ENCODE data around the gene SIM1. TPM values are rescaled to one million over a fixed set of nuclear protein-coding genes. Genes with fewer than 3 reads are reported as not detected.

The SIM1 gene
- total RNA-seq, 1 experiment from 2014 or later: not detected

DNA sequence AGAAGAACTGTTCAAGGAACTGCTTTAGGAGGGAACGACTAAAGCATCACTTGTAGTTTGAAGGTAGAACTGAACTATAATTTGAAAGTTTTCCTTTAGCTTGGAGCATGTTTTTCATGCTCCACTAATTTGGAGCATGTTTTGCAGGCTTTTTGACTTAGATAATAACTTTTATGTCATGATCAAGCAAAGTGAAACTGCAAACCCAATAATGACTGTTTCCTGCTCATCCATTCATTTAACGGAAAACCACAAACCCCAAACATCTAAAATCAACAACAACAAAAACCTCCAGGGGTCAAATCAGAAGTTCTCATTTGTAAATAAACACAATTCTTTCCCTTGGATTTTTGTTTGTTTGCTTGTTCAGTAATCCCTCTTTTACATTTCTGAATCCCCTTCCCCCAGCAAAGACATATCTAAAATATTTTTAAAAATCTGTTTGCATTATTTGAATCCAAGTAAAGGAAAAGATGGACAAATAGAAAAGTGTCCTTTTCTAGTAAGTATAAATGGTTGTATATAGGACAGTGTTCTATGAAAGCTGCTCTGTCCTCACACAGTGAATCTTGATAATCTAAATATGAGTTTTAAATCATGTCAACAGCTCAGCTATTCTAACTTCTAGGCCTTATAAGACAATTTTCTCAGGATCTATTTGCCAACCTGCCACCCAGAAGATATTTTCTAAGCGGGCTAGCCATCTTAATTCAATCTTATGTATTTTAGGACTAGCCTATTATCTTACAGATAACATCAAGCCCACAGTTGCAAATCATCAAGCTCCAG, 2.6 kb downstream of the SIM1 start (continued):
- no peak for TF ChIP-seq JUND (IDR thresholded peaks at IDR 0.05)
- TF ChIP-seq CEBPB (IDR thresholded peaks at IDR 0.05; ENCODE audit: low read depth): no peak
- TF ChIP-seq SP1 (IDR thresholded peaks at IDR 0.05; ENCODE audit: low read depth): no peak
- no peak for TF ChIP-seq SRF (IDR thresholded peaks at IDR 0.05; ENCODE audit: low read depth)

DNA sequence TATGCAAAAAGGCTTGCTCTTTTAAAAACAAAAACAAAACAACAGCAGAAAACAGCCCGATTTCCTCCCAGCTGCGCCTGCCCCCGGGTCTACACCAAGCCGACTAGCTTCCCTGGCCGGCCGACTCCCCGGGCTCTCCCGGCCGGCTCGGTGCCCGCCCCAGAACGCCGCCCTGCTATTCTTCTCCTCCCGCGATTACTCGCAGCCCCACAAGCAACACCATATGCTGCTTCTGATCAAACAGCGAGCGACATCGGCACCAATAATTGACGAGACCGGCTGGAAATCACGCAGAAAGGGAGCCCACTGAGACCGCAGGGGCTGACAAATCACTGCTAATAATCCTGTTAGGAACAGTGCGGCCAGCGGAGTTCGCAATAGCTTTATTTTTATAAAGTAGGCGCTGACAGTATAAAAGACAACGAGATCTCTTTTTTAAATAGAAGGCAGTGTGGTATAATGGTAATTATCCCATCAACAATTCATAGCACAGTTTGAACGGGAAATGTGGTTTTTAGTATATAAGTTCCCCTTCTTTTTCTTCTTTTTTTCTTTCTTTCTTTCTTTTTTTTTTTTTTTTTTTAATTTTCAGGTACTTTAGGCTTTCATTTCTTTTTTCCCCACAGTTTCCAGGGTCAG, 3.3 kb downstream of the SIM1 start:
- no peak overlapping the region for H2AFZ ChIP-seq (ENCODE audit: low read depth, low read length, poor library complexity, severe bottlenecking)
- H3K79me2 ChIP-seq (ENCODE audit: insufficient read depth, low read length): no peaks in the 10 kb centered on the region
- BruUV-seq (replicated peaks): no TSS peak
- RAD21 ChIA-PET (ENCODE audit: low non-redundant PET in 1 of 2, low total read pairs in 2 of 2, uncharacterized antibody in 2 of 2, unreplicated experiment in 2 of 2): interaction anchor here in 1 of 2 experiments (0.5 kb wide), 1 partner anchor 354 kb away, joined by 3 read pairs; no protein-coding TSS in a partner anchor
- no peak overlapping the region for H3K4me3 ChIP-seq (replicated peaks in 1 of 2; ENCODE audit: low read depth in 1 of 2, low read length in 2 of 2)
- no peak overlapping the region for H3K9ac ChIP-seq (ENCODE audit: low read length)
- POLR2A ChIA-PET: no interaction called here
- intact Hi-C loops (cut with micrococcal nuclease): no loop called here
- H3K9me3 ChIP-seq (ENCODE audit: control insufficient read depth in 1 of 2, insufficient read depth in 1 of 2, low read depth in 1 of 2, low read length in 2 of 2): no peaks in the 10 kb centered on the region
- no peaks in the 10 kb centered on the region for H3K27me3 ChIP-seq (ENCODE audit: insufficient read depth, low read length)
- H3K27ac ChIP-seq (ENCODE audit: low read depth, low read length): no peak overlapping the region
- no peaks in the 10 kb centered on the region for H4K20me1 ChIP-seq (ENCODE audit: insufficient read depth)
- H3K4me2 ChIP-seq (ENCODE audit: low read length): no peak overlapping the region
- DNase-seq (ENCODE audit: low read depth, low spot score) (no peak), ATAC-seq (no peak)
- CTCF ChIA-PET: interaction anchor here (0.6 to 1.7 kb wide), 18 partner anchors 8 to 345 kb away, joined by 3 to 8 read pairs (median 4); no protein-coding TSS in a partner anchor
- no peaks in the 10 kb centered on the region for H3K4me1 ChIP-seq (ENCODE audit: control insufficient read depth in 1 of 2, insufficient read depth in 2 of 2, low read length in 2 of 2)
- TF ChIP-seq RAD21 (IDR thresholded peaks at IDR 0.05; ENCODE audit: low read depth) (no peak), ZNF274 (IDR thresholded peaks at IDR 0.05; ENCODE audit: low read depth, low read length) (no peak), EGR1 (IDR thresholded peaks at IDR 0.05; ENCODE audit: low read depth) (no peak)
- no peaks in the 10 kb centered on the region for H3K9me2 ChIP-seq (ENCODE audit: insufficient read depth)
- no peaks in the 10 kb centered on the region for H3K36me3 ChIP-seq (ENCODE audit: control insufficient read depth in 1 of 2, insufficient read depth in 2 of 2, low read length in 2 of 2)
